CD4-positive, alpha-beta T cell treated with Interleukin-10 for 1 hour (primary cell): ENCODE data around the gene PCNX4.

Experiments
- DNase-seq: peaks from one replicate; pipeline ENCODE4 v3.0.0-alpha.2; 2020

PCNX4 gene

DNA sequence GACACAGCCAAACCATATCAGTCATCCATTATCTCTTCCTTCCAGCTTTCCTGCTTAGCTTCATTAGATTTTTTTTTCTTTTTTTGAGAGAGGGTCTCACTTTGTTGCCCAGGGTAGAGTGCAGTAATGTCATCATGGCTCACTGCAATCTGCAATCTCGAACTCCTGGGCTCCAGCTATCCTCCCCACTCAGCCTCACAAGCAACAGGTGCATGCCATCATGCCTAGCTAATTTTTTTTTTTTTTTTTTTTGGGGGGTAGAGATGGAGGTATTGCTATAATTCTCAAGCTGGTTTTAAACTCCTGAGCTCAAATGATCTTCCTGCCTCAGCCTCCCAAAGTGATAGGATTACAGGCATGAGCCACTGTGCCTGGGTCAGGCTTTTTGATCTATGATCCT is 119.0 kb downstream of the PCNX4 start:
- DNase-seq, result no peak

DNA sequence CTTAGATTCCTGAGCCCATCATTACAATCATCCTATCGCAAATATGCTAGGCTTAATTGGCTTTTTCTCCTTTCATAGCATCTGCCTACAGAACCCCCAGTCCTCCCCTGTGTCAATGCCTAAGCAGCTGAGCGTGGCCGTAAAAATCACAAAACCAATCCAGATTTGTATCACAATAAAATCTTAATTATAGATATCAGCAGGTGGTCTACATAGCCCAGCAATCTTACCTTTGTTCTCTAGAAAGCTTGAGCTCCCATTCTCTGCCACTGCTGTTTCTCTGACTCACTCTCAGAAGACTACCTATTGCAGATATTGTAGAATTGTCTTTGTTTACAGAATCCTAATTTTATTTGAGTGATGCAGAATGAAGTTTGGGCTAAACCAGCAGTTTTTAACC is 119.4 kb downstream of the PCNX4 start:
- no peak for DNase-seq

DNA sequence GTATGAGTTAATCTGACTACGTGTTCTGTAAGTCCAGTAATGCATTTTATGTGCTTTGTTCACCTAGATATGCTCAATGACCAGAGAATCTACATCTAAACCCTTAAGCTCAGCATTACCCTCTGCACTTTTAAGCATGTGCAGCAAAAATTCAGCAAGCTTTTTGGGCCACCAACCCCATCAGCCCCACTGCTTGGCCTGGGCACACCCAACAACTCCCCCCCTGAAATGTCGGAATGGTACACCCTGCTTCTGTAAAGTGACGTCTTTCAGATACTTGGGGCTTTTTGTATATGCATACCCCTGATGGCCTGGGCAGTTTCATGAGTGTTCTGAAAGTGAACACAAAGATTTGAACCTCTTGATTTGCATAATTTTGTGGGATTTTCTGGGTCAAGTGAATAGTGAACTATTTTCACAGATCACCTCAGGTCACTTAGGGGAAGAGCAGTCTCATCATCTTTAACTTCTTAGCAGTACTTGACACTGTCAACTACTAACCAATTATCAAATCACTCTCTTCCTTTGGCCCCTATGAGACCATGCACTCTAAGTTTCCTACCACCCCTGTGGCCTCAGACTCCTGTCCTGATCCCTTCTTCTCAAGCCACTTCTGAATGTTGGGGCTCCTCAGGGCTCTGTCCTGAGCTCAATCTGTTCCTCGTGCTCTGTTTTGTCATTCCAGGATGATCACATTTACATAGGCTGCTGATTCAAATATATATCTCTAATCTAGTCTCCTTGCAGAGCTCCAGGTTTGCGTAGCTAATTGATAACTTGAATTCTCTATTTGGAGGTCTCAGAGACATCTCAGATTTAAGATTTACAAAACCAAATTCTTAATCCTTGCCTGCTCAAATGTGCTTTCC is 121.0 kb downstream of the PCNX4 start:
- DNase-seq, result no peak

- no peak for DNase-seq
Measured at GRCh38 chr14:60214003-60214402, 122.3 kb downstream of the PCNX4 start.

DNA sequence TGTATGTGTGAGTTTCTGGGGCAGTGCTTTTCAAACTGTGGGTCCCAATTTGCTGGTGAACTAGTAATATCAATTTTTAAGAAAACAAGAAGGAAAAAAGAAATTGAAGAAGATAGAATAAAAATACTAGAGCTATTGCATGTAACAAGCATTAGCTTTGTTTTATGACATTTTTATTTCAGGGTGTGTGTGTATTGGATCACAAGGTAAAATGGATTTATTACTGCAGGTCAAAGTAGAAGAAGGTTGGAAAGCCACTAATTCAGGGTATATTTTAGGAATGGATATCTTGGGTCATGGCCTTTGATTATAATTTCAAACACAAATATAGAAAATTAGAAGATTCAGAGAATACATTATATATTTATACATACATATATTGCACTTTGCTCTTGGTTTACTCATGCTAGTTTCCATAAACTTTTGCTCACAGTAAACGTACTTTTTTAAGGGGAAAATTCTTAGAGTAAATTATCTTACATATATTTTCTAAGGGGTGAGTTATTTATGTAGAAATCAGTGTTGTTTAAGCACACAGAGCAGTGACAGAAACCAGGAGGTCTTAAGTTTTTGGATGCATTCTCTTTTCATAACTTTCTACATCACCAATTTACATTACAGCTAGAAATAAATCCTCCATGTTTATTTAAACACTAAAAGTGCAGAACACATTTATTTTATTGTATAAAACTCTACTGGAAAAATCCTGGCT is 122.8 kb downstream of the PCNX4 start:
- no peak for DNase-seq

- no peak for DNase-seq
Measured at GRCh38 chr14:60215127-60215444, 123.4 kb downstream of the PCNX4 start.

- DNase-seq, result no peak
Measured at GRCh38 chr14:60215520-60216420, 124.0 kb downstream of the PCNX4 start.

- no peak for DNase-seq
Measured at GRCh38 chr14:60217713-60218112, 126.0 kb downstream of the PCNX4 start.
